Natural killer cell (primary cell): ENCODE results near the gene ATP11A. TPM values are rescaled to one million over a fixed set of nuclear protein-coding genes. Genes with fewer than 3 reads are reported as not detected.

Source experiments
- ATAC-seq, 3 donors: fragments of 150-1000 bp in 2 of 3; fragments of 200-7000 bp in 1 of 3; cut with Tn5 transposase; 1 replicate in 1 of 3; 2 replicates in 2 of 3; pipeline ENCODE4 v1.10.0; 2021; ENCODE audit warnings: mild to moderate bottlenecking in 2 of 3, moderate library complexity in 2 of 3
- DNase-seq, 2 donors: peaks; one replicate each; pipeline versions ENCODE4 v3.0.0 to v3.0.0-alpha.2; 2013 to 2021; ENCODE audit warnings: mixed read lengths in 1 of 2
- H3K27ac ChIP-seq: one replicate; pipeline ENCODE4 v1.5.1; 2013; ENCODE audit warnings: mild to moderate bottlenecking, low read length
- H3K27me3 ChIP-seq: one replicate; pipeline ENCODE4 v1.6.1; 2013; ENCODE audit warnings: low read length; ENCODE audit not compliant: control insufficient read depth, insufficient read depth
- H3K36me3 ChIP-seq: one replicate; pipeline ENCODE4 v1.6.1; 2013; ENCODE audit warnings: low read length; ENCODE audit not compliant: control insufficient read depth, insufficient read depth
- H3K4me1 ChIP-seq: one replicate; pipeline ENCODE4 v1.6.1; 2013; ENCODE audit warnings: low read length; ENCODE audit not compliant: control insufficient read depth, insufficient read depth
- H3K4me3 ChIP-seq: one replicate; pipeline ENCODE4 v1.5.1; 2013; ENCODE audit warnings: low read length
- H3K9me3 ChIP-seq: one replicate; pipeline ENCODE4 v1.6.1; 2013; ENCODE audit warnings: low read length; ENCODE audit not compliant: control insufficient read depth, insufficient read depth
- H3K27ac Mint-ChIP-seq, 2 donors: one replicate each; pipeline ENCODE4 v1.8.0; 2022; ENCODE audit warnings: mild to moderate bottlenecking in 2 of 2, mixed read lengths in 2 of 2, moderate library complexity in 1 of 2
- H3K27me3 Mint-ChIP-seq, 2 donors: one replicate each; pipeline ENCODE4 v1.8.0; 2022; ENCODE audit warnings: low read depth in 2 of 2, mixed read lengths in 2 of 2
- H3K36me3 Mint-ChIP-seq: one replicate; pipeline ENCODE4 v1.8.0; 2022; ENCODE audit warnings: mixed read lengths
- H3K4me1 Mint-ChIP-seq, 2 donors: one replicate each; pipeline ENCODE4 v1.8.0; 2022; ENCODE audit warnings: mixed read lengths in 2 of 2
- H3K4me3 Mint-ChIP-seq: one replicate; pipeline ENCODE4 v1.8.0; 2022; ENCODE audit warnings: mild to moderate bottlenecking, moderate library complexity, mixed read lengths
- H3K9me3 Mint-ChIP-seq, 2 donors: one replicate each; pipeline ENCODE4 v1.8.0; 2022; ENCODE audit warnings: mixed read lengths in 2 of 2
- CTCF ChIP-seq: fragments of 200-600 bp; IDR thresholded peaks from one replicate; pipeline ENCODE4 v1.8.0; 2022; ENCODE audit warnings: antibody characterized with exemption
- WGBS: methylation state at CpG from one replicate; pipeline ENCODE4 v1.1.7; 2013; ENCODE audit warnings: missing lambda C conversion rate; ENCODE audit not compliant: insufficient coverage; 5-methylcytosine and 5-hydroxymethylcytosine counted together
- intact Hi-C: fragments of 100-400 bp; cut with micrococcal nuclease; formaldehyde crosslinking; loops from one replicate; pipeline ENCODE4 v1.14.2; 2022
- total RNA-seq, 4 donors: library from RNA; stranded (reverse); fragments of 120-200 nt in 1 of 4; gene quantifications; one replicate each; pipeline versions ENCODE4 v1.2.3 to v1.2.4, GENCODE V29; 2013 to 2022

Gene ATP11A
- total RNA-seq, 3 donors from 2014 or later (not counting 1 experiment from before 2014, with no cell fraction given): 47.1 to 68.6 (median 50.7) TPM

GRCh38 chr13:112894423-112894672 lies 204.5 kb downstream of the ATP11A start:
- H3K27ac Mint-ChIP-seq: no peak overlapping the region
- TF ChIP-seq CTCF: no peak
- Histone ChIP-seq H3K36me3 (no peaks in the 10 kb centered on the region), H3K9me3 (no peaks in the 10 kb centered on the region), H3K27me3 (peaks cover 13% of the 10 kb centered on the region), H3K4me3 (peak overlapping the region; percentile 37), H3K27ac (no peak overlapping the region), H3K4me1 (peaks cover 23% of the 10 kb centered on the region)
- under 1% methylated on average over 34 of the region's 34 CpGs for WGBS
- H3K27me3 Mint-ChIP-seq: peaks cover 14 to 15% of the 10 kb centered on the region in 2 donors
- H3K36me3 Mint-ChIP-seq: no peaks in the 10 kb centered on the region
- DNase-seq (no peak), ATAC-seq (no peak)
- H3K4me3 Mint-ChIP-seq: peak overlapping the region; percentile 63
- peaks cover 7 to 20% of the 10 kb centered on the region in 2 donors for H3K4me1 Mint-ChIP-seq
- intact Hi-C loops: no loop called here
- H3K9me3 Mint-ChIP-seq: no peaks in the 10 kb centered on the region

GRCh38 chr13:112894673-112895481 lies 205.0 kb downstream of the ATP11A start:
- H3K36me3 Mint-ChIP-seq: no peaks in the 10 kb centered on the region
- ATAC-seq: peak in 2 of 3 donors; percentile 15 to 49
- peaks cover 7 to 20% of the 10 kb centered on the region in 2 donors for H3K4me1 Mint-ChIP-seq
- Histone ChIP-seq H3K9me3 (no peaks in the 10 kb centered on the region), H3K36me3 (no peaks in the 10 kb centered on the region), H3K4me1 (peaks cover 23% of the 10 kb centered on the region), H3K27ac (no peak overlapping the region), H3K27me3 (peaks cover 13% of the 10 kb centered on the region), H3K4me3 (peak overlapping the region; percentile 37)
- 4% methylated on average over 36 of the region's 36 CpGs for WGBS
- H3K9me3 Mint-ChIP-seq: no peaks in the 10 kb centered on the region
- TF ChIP-seq CTCF: no peak
- no peak for DNase-seq
- no peak overlapping the region for H3K27ac Mint-ChIP-seq
- H3K4me3 Mint-ChIP-seq: peak overlapping the region; percentile 63
- peaks cover 14 to 15% of the 10 kb centered on the region in 2 donors for H3K27me3 Mint-ChIP-seq
- intact Hi-C loops: no loop called here

- intact Hi-C loops: no loop called here
- WGBS: 49% methylated on average over 28 of the region's 29 CpGs
- DNase-seq (no peak), ATAC-seq (no peak)
- Histone ChIP-seq H3K4me1 (peaks cover 23% of the 10 kb centered on the region), H3K27me3 (peaks cover 13% of the 10 kb centered on the region), H3K36me3 (no peaks in the 10 kb centered on the region), H3K27ac (no peak overlapping the region), H3K4me3 (no peak overlapping the region), H3K9me3 (no peaks in the 10 kb centered on the region)
- TF ChIP-seq CTCF: no peak
- H3K27me3 Mint-ChIP-seq: peaks cover 14 to 15% of the 10 kb centered on the region in 2 donors
- H3K9me3 Mint-ChIP-seq: no peaks in the 10 kb centered on the region
- H3K4me3 Mint-ChIP-seq: peak overlapping the region; percentile 17
- peaks cover 7 to 20% of the 10 kb centered on the region in 2 donors for H3K4me1 Mint-ChIP-seq
- H3K27ac Mint-ChIP-seq: no peak overlapping the region
- H3K36me3 Mint-ChIP-seq: no peaks in the 10 kb centered on the region
These were observed 206.0 kb downstream of the ATP11A start for GRCh38 chr13:112895521-112896465.
